ENCODE measurements around the gene LRRC14B. TPM values are rescaled to one million over a fixed set of nuclear protein-coding genes. Genes with fewer than 3 reads are reported as not detected.
"Not testable (repeated sequence)": the region's sequence is repeated elsewhere in the genome, so short reads cannot be mapped to it uniquely, and the experiment has no call there.

LRRC14B gene
- total RNA-seq, 4 donors from 2014 or later = 11.6 to 39.0 (median 27.2) TPM

DNA sequence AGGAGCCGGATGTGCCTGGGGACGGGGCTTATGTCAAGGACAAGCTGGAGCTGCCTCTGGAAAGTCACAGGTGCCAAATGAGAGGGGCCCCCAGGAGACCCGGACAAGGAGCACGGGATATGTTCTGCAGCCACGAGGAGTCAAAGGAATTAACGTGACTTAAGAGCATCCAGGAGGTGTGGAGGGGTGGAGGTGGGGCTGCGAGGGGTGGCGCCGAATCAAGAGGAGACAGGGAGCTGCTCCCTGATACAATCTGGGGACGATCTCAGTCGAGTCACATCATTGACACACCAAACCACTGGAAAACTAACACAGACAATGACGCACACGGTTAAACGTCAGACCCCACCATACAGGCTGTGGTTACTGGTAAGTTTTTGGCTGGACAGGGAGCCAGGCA, 16.3 kb downstream of the LRRC14B start:
- ATAC-seq = no peak
- H3K4me3 ChIP-seq = no peak overlapping the region
- no peaks in the 10 kb centered on the region for H3K9me3 ChIP-seq
- no peak for DNase-seq
- no peaks in the 10 kb centered on the region for H3K27me3 ChIP-seq
- peaks cover 0 to 28% of the 10 kb centered on the region in 2 donors for H3K36me3 ChIP-seq
- H3K4me1 ChIP-seq = peaks cover 25 to 30% of the 10 kb centered on the region in 2 donors
- no peak for TF ChIP-seq POLR2A (IDR thresholded peaks at IDR 0.05)
- TF ChIP-seq, protein P1, sequence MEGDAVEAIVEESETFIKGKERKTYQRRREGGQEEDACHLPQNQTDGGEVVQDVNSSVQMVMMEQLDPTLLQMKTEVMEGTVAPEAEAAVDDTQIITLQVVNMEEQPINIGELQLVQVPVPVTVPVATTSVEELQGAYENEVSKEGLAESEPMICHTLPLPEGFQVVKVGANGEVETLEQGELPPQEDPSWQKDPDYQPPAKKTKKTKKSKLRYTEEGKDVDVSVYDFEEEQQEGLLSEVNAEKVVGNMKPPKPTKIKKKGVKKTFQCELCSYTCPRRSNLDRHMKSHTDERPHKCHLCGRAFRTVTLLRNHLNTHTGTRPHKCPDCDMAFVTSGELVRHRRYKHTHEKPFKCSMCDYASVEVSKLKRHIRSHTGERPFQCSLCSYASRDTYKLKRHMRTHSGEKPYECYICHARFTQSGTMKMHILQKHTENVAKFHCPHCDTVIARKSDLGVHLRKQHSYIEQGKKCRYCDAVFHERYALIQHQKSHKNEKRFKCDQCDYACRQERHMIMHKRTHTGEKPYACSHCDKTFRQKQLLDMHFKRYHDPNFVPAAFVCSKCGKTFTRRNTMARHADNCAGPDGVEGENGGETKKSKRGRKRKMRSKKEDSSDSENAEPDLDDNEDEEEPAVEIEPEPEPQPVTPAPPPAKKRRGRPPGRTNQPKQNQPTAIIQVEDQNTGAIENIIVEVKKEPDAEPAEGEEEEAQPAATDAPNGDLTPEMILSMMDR (IDR thresholded peaks at IDR 0.05 in 4 of 5, conservative IDR thresholded peaks at IDR 0.05 in 1 of 5) = no peak
- intact Hi-C loops (cut with DNase I; ENCODE audit: low total_unique reads) (no loop called here), in situ Hi-C loops (cut with MboI; ENCODE audit: low sequenced_read_pairs in 4 of 4) (no loop called here)
- H3K27ac ChIP-seq = peak overlapping the region in 1 of 4 donors; percentile 72

DNA sequence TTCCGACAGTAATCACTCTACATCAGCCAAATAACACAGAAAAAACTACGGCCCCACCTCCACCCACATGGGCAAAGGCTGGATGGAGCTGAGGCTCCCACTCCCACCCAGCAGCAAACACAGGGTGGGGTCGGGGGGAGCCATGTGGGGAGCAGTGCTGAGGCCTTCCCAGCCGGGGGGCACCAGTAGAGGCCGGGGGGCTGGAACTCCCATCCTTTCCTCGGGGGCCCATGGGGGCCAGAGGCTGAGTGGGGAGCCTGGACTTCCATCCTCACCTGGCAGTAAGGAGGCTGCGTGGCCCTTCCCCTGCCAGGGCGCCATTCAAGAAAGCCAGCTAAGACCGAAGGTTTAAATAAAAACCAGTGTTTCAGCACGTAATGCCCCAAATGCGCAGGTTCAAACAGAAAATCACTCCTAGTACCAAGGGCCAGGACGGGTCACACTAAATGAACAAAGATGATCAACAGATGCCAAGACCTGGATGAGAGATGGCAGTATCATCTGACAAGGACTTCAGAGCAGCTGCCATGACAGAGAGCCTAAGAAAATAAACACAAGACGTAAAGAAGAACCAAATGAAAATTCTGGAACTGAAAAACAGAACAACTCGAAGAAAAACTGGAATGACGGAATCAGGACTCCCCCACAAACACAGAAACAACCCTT, 17.3 kb downstream of the LRRC14B start:
- H3K27me3 ChIP-seq = no peaks in the 10 kb centered on the region
- peak overlapping the region; percentile 12 to 54 (median 34) for H3K27ac ChIP-seq
- peak; percentile 47 to 63 for ATAC-seq
- peaks cover 25 to 30% of the 10 kb centered on the region in 2 donors for H3K4me1 ChIP-seq
- H3K9me3 ChIP-seq = no peaks in the 10 kb centered on the region
- no peak for DNase-seq
- in situ Hi-C loops (cut with MboI; ENCODE audit: low sequenced_read_pairs in 4 of 4) (no loop called here), intact Hi-C loops (cut with DNase I; ENCODE audit: low total_unique reads) (no loop called here)
- H3K36me3 ChIP-seq = peaks cover 0 to 21% of the 10 kb centered on the region in 2 donors
- H3K4me3 ChIP-seq = no peak overlapping the region
- TF ChIP-seq POLR2A (IDR thresholded peaks at IDR 0.05) = no peak
- TF ChIP-seq, protein P1 (IDR thresholded peaks at IDR 0.05 in 4 of 5, conservative IDR thresholded peaks at IDR 0.05 in 1 of 5) = no peak

DNA sequence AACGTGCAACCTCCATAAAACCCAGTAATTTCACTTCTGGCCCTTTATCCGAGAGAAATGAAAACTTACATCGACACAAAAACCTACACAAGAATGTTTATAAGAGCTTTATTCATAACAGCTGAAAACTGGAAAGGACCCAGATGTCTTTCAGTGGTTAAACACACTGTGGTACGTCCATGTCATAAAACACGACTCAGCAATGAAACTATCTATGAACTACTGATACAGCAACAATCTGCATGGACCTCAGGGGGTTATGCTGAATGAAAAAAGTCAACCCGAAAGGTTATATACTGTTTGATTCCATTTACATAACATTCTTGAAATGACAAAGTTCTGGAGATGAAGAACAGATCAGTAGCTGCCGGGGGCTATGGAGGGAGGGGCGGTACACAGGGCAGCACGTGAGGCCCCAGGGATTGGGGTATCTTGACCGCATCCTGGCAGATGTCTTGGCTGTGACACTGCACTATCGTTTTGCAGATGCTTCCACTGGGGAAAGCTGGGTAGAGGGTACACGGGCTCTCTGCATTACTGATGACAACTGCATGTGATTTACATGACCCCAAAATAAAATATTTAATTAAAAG, 22.6 kb downstream of the LRRC14B start:
- no peak for ATAC-seq
- no peak for TF ChIP-seq POLR2A (IDR thresholded peaks at IDR 0.05)
- TF ChIP-seq, protein P1 (IDR thresholded peaks at IDR 0.05 in 4 of 5, conservative IDR thresholded peaks at IDR 0.05 in 1 of 5) = no peak
- Histone ChIP-seq H3K27me3 (no peaks in the 10 kb centered on the region), H3K27ac (no peak overlapping the region), H3K9me3 (no peaks in the 10 kb centered on the region), H3K4me3 (no peak overlapping the region), H3K36me3 (no peaks in the 10 kb centered on the region), H3K4me1 (peaks cover 3 to 7% of the 10 kb centered on the region in 2 donors)
- in situ Hi-C loops (cut with MboI; ENCODE audit: low sequenced_read_pairs in 4 of 4) = no loop called here
- DNase-seq = no peak
- intact Hi-C loops (cut with DNase I; ENCODE audit: low total_unique reads) = no loop called here

DNA sequence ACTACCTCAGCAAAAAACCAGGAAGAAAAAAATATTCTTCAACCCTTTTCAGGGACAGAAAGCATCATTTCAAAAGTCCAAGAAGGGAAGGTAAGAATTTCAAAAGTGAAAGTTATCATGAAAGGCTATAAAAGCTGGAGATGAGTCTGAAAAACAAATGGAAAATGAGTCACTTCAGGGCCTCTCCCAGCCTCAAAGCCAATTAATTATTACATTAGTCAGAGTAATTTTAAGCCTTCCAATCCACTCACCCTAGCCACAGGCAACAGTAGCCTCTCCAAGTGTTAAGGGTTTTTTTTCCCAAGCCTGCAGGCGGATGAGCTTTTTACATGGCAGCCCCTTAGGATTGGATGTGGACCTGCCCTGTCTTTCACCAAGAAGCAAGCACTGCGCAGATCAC, 24.0 kb downstream of the LRRC14B start:
- DNase-seq; H3K9me3 ChIP-seq; in situ Hi-C loops (cut with MboI; ENCODE audit: low sequenced_read_pairs in 4 of 4); H3K27me3 ChIP-seq; intact Hi-C loops (cut with DNase I; ENCODE audit: low total_unique reads); H3K36me3 ChIP-seq; H3K4me3 ChIP-seq; ATAC-seq: not testable (repeated sequence)
- Histone ChIP-seq H3K4me1 (peaks cover 15 to 20% of the 10 kb centered on the region in 2 donors), H3K27ac (peak overlapping the region in 1 of 4 donors; percentile 7)

DNA sequence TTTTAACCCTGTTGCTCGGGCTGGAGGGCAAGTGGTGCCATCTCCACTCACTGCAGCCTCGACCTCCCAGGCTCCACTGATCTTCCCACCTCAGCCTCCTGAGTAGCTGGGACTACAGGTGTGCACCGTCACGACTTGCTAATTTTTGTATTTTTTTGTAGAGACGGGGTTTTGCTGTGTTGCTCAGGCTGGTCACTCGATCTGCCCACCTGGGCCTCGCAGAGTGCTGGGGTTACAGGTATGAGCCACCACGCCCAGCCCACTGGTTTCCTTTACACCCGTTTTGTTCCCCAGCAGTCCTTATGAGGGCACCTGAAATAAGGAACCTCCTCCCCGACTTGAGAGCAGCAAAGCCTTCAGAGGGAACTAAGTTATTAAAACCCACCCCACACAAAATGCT, 24.8 kb downstream of the LRRC14B start:
- peaks cover 22 to 29% of the 10 kb centered on the region in 2 donors for H3K4me1 ChIP-seq
- intact Hi-C loops (cut with DNase I; ENCODE audit: low total_unique reads); in situ Hi-C loops (cut with MboI; ENCODE audit: low sequenced_read_pairs in 4 of 4): not testable (repeated sequence)

More for the DNA sequence above, 24.8 kb downstream of the LRRC14B start:
- not testable (repeated sequence) for H3K27me3 ChIP-seq, DNase-seq, H3K4me3 ChIP-seq, ATAC-seq, H3K36me3 ChIP-seq, H3K27ac ChIP-seq, H3K9me3 ChIP-seq
